ENCODE results near the gene KCNA3. TPM values are rescaled to one million over a fixed set of nuclear protein-coding genes. Genes with fewer than 3 reads are reported as not detected.

The KCNA3 gene
- total RNA-seq, 1 experiment from 2014 or later: 1.2 TPM

DNA sequence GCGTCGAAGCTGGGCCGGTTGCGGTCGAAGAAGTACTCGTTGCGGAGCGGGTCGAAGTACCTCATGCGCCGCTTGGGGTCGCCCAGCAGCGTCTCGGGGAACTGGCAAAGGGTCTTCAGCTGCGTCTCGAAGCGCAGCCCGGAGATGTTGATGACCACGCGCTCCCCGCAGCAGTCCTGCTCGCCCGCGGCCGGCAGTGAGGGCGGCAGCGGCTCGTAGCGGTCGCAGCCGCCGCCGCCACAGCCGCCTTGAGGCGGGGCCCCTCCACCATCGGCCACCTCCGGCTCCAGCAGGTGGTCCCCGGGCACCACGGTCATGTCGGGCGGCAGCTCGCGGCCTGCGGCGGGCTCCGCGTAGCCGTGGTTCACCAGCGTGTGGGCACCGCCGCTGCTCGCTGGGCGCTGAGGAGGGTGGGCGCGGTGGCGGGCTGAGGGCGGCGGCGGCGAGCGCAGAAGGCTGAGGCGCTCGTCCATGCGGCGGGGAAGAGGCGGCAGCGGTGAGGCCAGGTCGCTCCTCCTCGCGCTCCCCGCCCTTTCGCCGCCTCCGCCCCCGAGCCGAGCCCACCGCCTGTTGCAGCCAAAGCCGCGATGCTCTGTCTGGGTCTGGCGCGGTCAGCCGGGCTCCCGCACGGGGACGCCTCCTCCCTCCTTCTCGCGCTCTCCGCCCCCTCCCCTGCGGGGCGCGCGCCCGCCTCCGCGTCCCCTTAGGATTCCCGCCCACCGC is at the start of gene KCNA3 (continued):
- TF ChIP-seq, protein P1, sequence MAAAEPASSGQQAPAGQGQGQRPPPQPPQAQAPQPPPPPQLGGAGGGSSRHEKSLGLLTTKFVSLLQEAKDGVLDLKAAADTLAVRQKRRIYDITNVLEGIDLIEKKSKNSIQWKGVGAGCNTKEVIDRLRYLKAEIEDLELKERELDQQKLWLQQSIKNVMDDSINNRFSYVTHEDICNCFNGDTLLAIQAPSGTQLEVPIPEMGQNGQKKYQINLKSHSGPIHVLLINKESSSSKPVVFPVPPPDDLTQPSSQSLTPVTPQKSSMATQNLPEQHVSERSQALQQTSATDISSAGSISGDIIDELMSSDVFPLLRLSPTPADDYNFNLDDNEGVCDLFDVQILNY (CRISPR knock-in tag; IDR thresholded peaks at IDR 0.05): peak; percentile 51; the same call in 1 of the 2 replicates
- TF ChIP-seq, protein P2, sequence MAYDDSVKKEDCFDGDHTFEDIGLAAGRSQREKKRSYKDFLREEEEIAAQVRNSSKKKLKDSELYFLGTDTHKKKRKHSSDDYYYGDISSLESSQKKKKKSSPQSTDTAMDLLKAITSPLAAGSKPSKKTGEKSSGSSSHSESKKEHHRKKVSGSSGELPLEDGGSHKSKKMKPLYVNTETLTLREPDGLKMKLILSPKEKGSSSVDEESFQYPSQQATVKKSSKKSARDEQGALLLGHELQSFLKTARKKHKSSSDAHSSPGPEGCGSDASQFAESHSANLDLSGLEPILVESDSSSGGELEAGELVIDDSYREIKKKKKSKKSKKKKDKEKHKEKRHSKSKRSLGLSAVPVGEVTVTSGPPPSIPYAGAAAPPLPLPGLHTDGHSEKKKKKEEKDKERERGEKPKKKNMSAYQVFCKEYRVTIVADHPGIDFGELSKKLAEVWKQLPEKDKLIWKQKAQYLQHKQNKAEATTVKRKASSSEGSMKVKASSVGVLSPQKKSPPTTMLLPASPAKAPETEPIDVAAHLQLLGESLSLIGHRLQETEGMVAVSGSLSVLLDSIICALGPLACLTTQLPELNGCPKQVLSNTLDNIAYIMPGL (CRISPR knock-in tag; IDR thresholded peaks at IDR 0.05): peak; percentile 80
- TF ChIP-seq TCF7 (CRISPR knock-in tag; IDR thresholded peaks at IDR 0.05; ENCODE audit: low read depth): peak; percentile 5; the same call in 1 of the 2 replicates
- TF ChIP-seq, protein P3, sequence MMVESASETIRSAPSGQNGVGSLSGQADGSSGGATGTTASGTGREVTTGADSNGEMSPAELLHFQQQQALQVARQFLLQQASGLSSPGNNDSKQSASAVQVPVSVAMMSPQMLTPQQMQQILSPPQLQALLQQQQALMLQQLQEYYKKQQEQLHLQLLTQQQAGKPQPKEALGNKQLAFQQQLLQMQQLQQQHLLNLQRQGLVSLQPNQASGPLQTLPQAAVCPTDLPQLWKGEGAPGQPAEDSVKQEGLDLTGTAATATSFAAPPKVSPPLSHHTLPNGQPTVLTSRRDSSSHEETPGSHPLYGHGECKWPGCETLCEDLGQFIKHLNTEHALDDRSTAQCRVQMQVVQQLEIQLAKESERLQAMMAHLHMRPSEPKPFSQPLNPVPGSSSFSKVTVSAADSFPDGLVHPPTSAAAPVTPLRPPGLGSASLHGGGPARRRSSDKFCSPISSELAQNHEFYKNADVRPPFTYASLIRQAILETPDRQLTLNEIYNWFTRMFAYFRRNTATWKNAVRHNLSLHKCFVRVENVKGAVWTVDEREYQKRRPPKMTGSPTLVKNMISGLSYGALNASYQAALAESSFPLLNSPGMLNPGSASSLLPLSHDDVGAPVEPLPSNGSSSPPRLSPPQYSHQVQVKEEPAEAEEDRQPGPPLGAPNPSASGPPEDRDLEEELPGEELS (CRISPR knock-in tag; IDR thresholded peaks at IDR 0.05): no peak; the same call in 1 of the 2 replicates
- peak; percentile 26; the same call in 1 of the 2 replicates for TF ChIP-seq TEAD1 (CRISPR knock-in tag; IDR thresholded peaks at IDR 0.05)
- TF ChIP-seq ZNF232 (CRISPR knock-in tag; IDR thresholded peaks at IDR 0.05): 0 out of 2 replicates have a peak, but pooled peaks have one; percentile 41

DNA sequence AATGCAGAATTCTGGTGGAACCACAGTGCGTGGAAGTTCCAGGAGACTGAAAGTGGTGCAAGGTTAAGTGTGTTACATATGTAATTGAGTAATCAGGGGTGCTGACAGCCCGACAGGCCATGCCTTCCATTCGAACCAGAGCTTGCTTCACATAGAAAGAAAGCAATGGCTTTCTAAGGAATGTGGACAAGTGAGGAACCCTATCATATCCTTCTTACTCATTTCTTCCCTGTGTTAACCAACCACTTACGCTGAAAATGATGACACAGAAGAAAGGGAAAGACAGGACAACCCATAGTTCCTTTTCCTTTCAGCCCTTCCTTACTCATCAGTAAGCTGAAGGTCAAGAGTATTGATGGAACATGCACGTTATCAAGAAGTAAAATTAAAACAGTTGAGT is 48.1 kb upstream of the KCNA3 start:
- no peak for ATAC-seq
- Mint-ChIP-seq H3K36me3 (no peaks in the 10 kb centered on the region), H3K4me3 (no peak overlapping the region), H3K4me1 (peaks cover 5% of the 10 kb centered on the region; the same call in 1 of the 2 replicates), H3K9me3 (no peaks in the 10 kb centered on the region), H3K27me3 (ENCODE audit: low read depth) (peaks cover 16% of the 10 kb centered on the region), H3K27ac (no peak overlapping the region)
- DNase-seq (ENCODE audit: low spot score): no peak
- CTCF ChIA-PET: no interaction called here
- POLR2A ChIA-PET: no interaction called here
- TF ChIP-seq, protein P4, sequence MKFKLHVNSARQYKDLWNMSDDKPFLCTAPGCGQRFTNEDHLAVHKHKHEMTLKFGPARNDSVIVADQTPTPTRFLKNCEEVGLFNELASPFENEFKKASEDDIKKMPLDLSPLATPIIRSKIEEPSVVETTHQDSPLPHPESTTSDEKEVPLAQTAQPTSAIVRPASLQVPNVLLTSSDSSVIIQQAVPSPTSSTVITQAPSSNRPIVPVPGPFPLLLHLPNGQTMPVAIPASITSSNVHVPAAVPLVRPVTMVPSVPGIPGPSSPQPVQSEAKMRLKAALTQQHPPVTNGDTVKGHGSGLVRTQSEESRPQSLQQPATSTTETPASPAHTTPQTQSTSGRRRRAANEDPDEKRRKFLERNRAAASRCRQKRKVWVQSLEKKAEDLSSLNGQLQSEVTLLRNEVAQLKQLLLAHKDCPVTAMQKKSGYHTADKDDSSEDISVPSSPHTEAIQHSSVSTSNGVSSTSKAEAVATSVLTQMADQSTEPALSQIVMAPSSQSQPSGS (CRISPR knock-in tag; IDR thresholded peaks at IDR 0.05; ENCODE audit: borderline replicate concordance, low read depth): no peak
- TF ChIP-seq, protein P5, sequence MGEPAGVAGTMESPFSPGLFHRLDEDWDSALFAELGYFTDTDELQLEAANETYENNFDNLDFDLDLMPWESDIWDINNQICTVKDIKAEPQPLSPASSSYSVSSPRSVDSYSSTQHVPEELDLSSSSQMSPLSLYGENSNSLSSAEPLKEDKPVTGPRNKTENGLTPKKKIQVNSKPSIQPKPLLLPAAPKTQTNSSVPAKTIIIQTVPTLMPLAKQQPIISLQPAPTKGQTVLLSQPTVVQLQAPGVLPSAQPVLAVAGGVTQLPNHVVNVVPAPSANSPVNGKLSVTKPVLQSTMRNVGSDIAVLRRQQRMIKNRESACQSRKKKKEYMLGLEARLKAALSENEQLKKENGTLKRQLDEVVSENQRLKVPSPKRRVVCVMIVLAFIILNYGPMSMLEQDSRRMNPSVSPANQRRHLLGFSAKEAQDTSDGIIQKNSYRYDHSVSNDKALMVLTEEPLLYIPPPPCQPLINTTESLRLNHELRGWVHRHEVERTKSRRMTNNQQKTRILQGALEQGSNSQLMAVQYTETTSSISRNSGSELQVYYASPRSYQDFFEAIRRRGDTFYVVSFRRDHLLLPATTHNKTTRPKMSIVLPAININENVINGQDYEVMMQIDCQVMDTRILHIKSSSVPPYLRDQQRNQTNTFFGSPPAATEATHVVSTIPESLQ (CRISPR knock-in tag; IDR thresholded peaks at IDR 0.05): no peak
- TF ChIP-seq ESRRA (CRISPR knock-in tag; IDR thresholded peaks at IDR 0.05; ENCODE audit: borderline replicate concordance): no peak
- TF ChIP-seq, protein P1 (CRISPR knock-in tag; IDR thresholded peaks at IDR 0.05): no peak
- TF ChIP-seq, protein P6, sequence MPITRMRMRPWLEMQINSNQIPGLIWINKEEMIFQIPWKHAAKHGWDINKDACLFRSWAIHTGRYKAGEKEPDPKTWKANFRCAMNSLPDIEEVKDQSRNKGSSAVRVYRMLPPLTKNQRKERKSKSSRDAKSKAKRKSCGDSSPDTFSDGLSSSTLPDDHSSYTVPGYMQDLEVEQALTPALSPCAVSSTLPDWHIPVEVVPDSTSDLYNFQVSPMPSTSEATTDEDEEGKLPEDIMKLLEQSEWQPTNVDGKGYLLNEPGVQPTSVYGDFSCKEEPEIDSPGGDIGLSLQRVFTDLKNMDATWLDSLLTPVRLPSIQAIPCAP (CRISPR knock-in tag; IDR thresholded peaks at IDR 0.05): no peak
- TF ChIP-seq GRHL2 (CRISPR knock-in tag; IDR thresholded peaks at IDR 0.05; ENCODE audit: insufficient replicate concordance, severe bottlenecking): no peak
- TF ChIP-seq KAT7 (CRISPR knock-in tag; IDR thresholded peaks at IDR 0.05; ENCODE audit: borderline replicate concordance): no peak
- no peak for TF ChIP-seq CBFB (CRISPR knock-in tag; IDR thresholded peaks at IDR 0.05; ENCODE audit: low read depth)
- TF ChIP-seq ZNF416 (CRISPR knock-in tag; IDR thresholded peaks at IDR 0.05): no peak
- TF ChIP-seq ZNF232 (CRISPR knock-in tag; IDR thresholded peaks at IDR 0.05): no peak
- TF ChIP-seq MYBL2 (CRISPR knock-in tag; IDR thresholded peaks at IDR 0.05): no peak
- no peak for TF ChIP-seq ATF1 (CRISPR knock-in tag; IDR thresholded peaks at IDR 0.05)
- TF ChIP-seq ZNF219 (CRISPR knock-in tag; IDR thresholded peaks at IDR 0.05; ENCODE audit: borderline replicate concordance): no peak
- no peak for TF ChIP-seq IRF2 (CRISPR knock-in tag; IDR thresholded peaks at IDR 0.05; ENCODE audit: borderline replicate concordance, low read depth)
- no peak for TF ChIP-seq RELA (CRISPR knock-in tag; IDR thresholded peaks at IDR 0.05; ENCODE audit: borderline replicate concordance)
- TF ChIP-seq SP1 (CRISPR knock-in tag; conservative IDR thresholded peaks at IDR 0.05): no peak
- TF ChIP-seq, protein P2 (CRISPR knock-in tag; IDR thresholded peaks at IDR 0.05): no peak
- TF ChIP-seq, protein P7, sequence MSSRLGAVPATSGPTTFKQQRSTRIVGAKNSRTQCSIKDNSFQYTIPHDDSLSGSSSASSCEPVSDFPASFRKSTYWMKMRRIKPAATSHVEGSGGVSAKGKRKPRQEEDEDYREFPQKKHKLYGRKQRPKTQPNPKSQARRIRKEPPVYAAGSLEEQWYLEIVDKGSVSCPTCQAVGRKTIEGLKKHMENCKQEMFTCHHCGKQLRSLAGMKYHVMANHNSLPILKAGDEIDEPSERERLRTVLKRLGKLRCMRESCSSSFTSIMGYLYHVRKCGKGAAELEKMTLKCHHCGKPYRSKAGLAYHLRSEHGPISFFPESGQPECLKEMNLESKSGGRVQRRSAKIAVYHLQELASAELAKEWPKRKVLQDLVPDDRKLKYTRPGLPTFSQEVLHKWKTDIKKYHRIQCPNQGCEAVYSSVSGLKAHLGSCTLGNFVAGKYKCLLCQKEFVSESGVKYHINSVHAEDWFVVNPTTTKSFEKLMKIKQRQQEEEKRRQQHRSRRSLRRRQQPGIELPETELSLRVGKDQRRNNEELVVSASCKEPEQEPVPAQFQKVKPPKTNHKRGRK (CRISPR knock-in tag; IDR thresholded peaks at IDR 0.05; ENCODE audit: borderline replicate concordance): no peak
